Measurements from ENCODE around the gene CLCA4. TPM values are rescaled to one million over a fixed set of nuclear protein-coding genes. Genes with fewer than 3 reads are reported as not detected.

CLCA4 gene
- total RNA-seq, 1 experiment from 2014 or later: not detected

GRCh38 chr1:86503406-86504136 is 43.3 kb upstream of the CLCA4 start:
- POLR2A ChIA-PET (ENCODE audit: low non-redundant PET): no interaction called here
- CTCF ChIA-PET: interaction anchor here (0.7 kb wide), 1 partner anchor 31 kb away, joined by 4 read pairs; no protein-coding TSS in a partner anchor
- Histone ChIP-seq H3K4me1 (ENCODE audit: insufficient read depth, low read length, poor library complexity, severe bottlenecking) (no peaks in the 10 kb centered on the region), H3K27ac (ENCODE audit: low read depth, low read length, poor library complexity, severe bottlenecking) (no peak overlapping the region), H3K9me3 (ENCODE audit: low read depth, low read length, poor library complexity, severe bottlenecking) (no peaks in the 10 kb centered on the region), H3K36me3 (ENCODE audit: insufficient read depth, low read length, poor library complexity, severe bottlenecking) (no peaks in the 10 kb centered on the region), H3K4me3 (ENCODE audit: low read depth, low read length, poor library complexity, severe bottlenecking) (no peak overlapping the region), H3K27me3 (replicated peaks; ENCODE audit: insufficient read depth, low read depth, low read length, poor library complexity) (no peaks in the 10 kb centered on the region)
- no TSS peak for BruUV-seq (replicated peaks)
- no peak for DNase-seq (ENCODE audit: low spot score)
- TF ChIP-seq EZH2 (IDR thresholded peaks at IDR 0.05; ENCODE audit: borderline replicate concordance, low read depth, low read length, poor library complexity, severe bottlenecking) (no peak), CTCF (conservative IDR thresholded peaks at IDR 0.05; ENCODE audit: low read depth, low read length) (no peak)
- intact Hi-C loops (cut with micrococcal nuclease; ENCODE audit: unreplicated experiment): loop anchor here (10.0 kb wide), 1 partner anchor 241 kb away; no protein-coding TSS in a partner anchor

- no peaks in the 10 kb centered on the region for H3K4me1 ChIP-seq (ENCODE audit: insufficient read depth, low read length, poor library complexity, severe bottlenecking)
- no peaks in the 10 kb centered on the region for H3K36me3 ChIP-seq (ENCODE audit: insufficient read depth, low read length, poor library complexity, severe bottlenecking)
- no TSS peak for BruUV-seq (replicated peaks)
- ChIA-PET CTCF (interaction anchor here (0.7 kb wide), 1 partner anchor 32 kb away, joined by 4 read pairs; no protein-coding TSS in a partner anchor), POLR2A (ENCODE audit: low non-redundant PET) (no interaction called here)
- H3K27me3 ChIP-seq (replicated peaks; ENCODE audit: insufficient read depth, low read depth, low read length, poor library complexity): no peaks in the 10 kb centered on the region
- TF ChIP-seq CTCF (conservative IDR thresholded peaks at IDR 0.05; ENCODE audit: low read depth, low read length) (no peak), EZH2 (IDR thresholded peaks at IDR 0.05; ENCODE audit: borderline replicate concordance, low read depth, low read length, poor library complexity, severe bottlenecking) (no peak)
- no peak overlapping the region for H3K27ac ChIP-seq (ENCODE audit: low read depth, low read length, poor library complexity, severe bottlenecking)
- intact Hi-C loops (cut with micrococcal nuclease; ENCODE audit: unreplicated experiment): loop anchor here (10.0 kb wide), 1 partner anchor 241 kb away; no protein-coding TSS in a partner anchor
- H3K9me3 ChIP-seq (ENCODE audit: low read depth, low read length, poor library complexity, severe bottlenecking): no peaks in the 10 kb centered on the region
- H3K4me3 ChIP-seq (ENCODE audit: low read depth, low read length, poor library complexity, severe bottlenecking): no peak overlapping the region
- no peak for DNase-seq (ENCODE audit: low spot score)
Observed at GRCh38 chr1:86504137-86504479, 42.8 kb upstream of the CLCA4 start.

GRCh38 chr1:86504895-86505563 is 41.8 kb upstream of the CLCA4 start:
- intact Hi-C loops (cut with micrococcal nuclease; ENCODE audit: unreplicated experiment): loop anchor here (5.0 to 10.0 kb wide), 3 partner anchors 33 to 240 kb away; partner anchors contain the start of gene CLCA2
- no peaks in the 10 kb centered on the region for H3K9me3 ChIP-seq (ENCODE audit: low read depth, low read length, poor library complexity, severe bottlenecking)
- no TSS peak for BruUV-seq (replicated peaks)
- H3K4me1 ChIP-seq (ENCODE audit: insufficient read depth, low read length, poor library complexity, severe bottlenecking): no peaks in the 10 kb centered on the region
- H3K4me3 ChIP-seq (ENCODE audit: low read depth, low read length, poor library complexity, severe bottlenecking): no peak overlapping the region
- H3K36me3 ChIP-seq (ENCODE audit: insufficient read depth, low read length, poor library complexity, severe bottlenecking): no peaks in the 10 kb centered on the region
- DNase-seq (ENCODE audit: low spot score): no peak
- no peak for TF ChIP-seq CTCF (conservative IDR thresholded peaks at IDR 0.05; ENCODE audit: low read depth, low read length)
- no peak for TF ChIP-seq EZH2 (IDR thresholded peaks at IDR 0.05; ENCODE audit: borderline replicate concordance, low read depth, low read length, poor library complexity, severe bottlenecking)
- no peak overlapping the region for H3K27ac ChIP-seq (ENCODE audit: low read depth, low read length, poor library complexity, severe bottlenecking)
- H3K27me3 ChIP-seq (replicated peaks; ENCODE audit: insufficient read depth, low read depth, low read length, poor library complexity): no peaks in the 10 kb centered on the region
- ChIA-PET POLR2A (ENCODE audit: low non-redundant PET) (interaction anchor here (0.6 kb wide), 1 partner anchor 1180 kb away, joined by 5 read pairs; no protein-coding TSS in a partner anchor), CTCF (no interaction called here)

Measured in A673 (cell line).